Measurements from ENCODE around the gene VSX1.

The VSX1 gene

DNA sequence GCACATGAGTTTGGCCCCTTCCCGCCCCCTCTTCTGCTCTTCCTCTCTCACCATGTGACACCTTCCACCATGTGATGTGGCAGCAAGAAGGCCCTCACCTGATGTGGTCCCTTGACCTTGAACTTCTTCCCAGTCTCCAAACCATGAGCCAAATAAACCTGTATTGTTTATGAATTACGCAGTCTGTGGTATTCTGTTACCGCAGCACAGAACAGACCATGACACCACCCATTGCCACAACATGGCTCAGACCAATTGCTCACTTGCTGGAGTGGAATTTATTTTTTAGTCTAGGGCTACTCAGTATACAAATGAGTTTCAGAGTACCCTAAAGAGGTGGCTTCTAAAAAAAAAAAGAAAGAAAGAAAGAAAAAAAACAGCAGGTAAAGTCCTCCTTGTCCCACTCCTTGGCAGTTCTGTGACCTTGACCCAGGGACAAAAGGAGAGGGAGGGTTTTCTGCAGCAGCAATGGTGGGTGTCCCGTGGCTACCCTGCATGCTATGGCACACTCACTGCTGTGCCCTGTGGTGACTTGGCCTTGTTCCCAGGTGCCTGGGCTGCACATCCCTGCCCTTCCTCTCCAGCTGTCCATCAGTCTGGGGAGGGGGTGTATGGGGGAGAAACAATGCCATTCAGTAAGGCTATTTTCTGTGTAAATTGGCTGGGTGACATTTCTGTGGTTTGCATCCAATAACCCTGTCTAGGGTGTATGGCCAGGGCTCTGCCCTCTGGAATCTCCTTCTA, 5.4 kb upstream of the VSX1 start:
- no peak for DNase-seq (ENCODE audit: low read depth)

DNA sequence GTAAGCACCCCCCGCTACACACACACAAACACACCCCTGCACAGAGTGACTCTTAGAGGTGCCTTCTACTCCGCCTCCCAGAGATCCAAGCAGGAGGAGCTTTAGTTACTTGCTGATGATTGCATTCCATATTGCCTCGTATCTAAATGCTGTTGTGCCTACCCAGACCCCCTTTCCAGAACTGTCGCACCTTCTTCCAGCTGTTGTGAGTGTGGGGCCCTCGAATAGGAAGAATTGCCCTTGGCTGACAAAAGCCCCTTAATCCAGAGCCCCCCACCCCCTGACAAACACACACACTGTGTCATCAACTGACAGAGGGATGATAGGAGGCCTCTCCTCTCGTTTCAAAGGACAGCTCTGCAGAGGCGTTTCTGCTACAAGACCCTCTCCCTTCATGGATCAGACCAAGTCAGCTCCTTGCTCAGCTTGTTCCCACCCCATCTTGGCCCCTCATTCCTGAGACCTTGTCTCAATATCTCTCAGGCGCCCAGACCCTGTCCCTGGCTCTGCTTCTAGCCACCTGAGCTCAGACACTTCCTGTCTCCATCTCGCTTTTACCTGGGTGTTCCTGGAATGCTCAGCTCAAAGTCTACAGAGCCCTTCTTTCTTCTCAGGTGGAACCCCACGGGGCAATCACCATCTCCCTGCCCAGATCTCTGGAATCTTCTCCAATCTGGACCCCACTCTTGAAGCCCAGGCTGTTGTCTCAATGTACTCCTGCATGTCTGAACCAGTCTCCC, 4.0 kb upstream of the VSX1 start:
- DNase-seq (ENCODE audit: low read depth): no peak

DNA sequence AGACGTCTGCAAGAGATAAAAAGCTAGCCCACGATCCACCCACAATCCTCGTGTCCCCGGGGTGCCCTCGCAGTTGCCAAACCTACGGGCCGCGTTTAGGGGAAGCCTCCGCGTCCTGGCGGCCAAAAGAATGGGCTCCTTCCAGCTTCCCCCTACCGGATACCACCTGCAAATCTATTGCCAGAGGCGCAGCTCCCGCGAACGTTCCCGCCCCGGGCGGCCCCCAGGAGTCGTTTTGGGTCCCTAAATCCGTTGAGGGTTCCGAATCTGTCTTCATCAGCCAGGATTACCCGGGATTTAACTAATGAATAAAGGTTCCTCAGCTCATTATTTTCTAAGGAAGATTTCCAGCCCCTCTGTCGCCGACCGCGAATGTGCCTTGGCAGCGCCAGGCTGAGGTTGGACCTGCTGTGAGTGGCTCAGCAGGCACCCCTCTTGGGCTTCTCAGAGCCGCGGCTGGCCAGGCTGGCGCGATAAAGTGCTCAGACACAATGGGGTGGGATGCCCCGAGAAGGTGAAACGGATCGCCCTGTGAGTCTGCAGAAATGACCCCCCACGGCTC, 2.8 kb upstream of the VSX1 start:
- no peak for DNase-seq (ENCODE audit: low read depth)

DNA sequence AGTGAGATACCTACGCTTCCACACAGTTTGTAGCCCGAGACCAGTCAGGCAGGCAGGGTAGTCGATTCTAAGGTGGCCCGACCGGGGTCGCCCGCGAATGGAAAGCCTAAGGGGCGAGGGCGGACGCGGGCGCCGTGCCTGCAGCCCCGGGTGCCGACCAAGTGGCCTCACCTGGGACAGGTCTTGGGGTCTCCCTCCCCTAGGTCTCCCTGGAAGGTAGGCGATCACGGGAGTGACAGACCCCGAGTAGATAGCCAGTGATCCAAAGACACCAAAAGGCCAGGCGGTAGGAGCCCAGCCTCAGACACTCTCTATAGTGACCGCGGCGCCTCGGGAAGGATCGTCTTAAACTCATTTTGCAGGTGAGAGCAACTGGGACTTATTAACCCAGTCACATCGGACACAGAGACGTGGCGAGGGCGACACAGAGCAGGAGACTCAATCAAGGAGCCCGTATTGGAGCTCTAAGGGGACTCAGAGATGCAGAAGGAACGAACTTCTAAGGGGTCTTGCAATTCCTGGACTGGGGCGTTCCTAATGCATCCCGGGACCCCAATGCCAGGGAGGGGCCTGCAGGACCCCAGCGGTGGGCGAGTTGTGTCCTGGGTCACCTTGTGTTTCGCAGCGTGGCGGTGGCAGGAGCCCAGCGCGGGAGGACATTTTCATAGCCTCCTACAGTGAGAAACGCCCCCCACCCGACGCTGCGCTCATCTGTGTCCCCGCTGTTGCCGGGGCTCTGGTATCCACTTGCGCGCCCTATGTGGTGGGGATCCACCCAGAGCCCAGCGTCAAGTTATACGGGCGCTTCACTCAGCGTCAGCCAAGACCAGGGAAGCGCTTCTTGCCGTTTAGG, 2.1 kb upstream of the VSX1 start:
- DNase-seq (ENCODE audit: low read depth): no peak

DNA sequence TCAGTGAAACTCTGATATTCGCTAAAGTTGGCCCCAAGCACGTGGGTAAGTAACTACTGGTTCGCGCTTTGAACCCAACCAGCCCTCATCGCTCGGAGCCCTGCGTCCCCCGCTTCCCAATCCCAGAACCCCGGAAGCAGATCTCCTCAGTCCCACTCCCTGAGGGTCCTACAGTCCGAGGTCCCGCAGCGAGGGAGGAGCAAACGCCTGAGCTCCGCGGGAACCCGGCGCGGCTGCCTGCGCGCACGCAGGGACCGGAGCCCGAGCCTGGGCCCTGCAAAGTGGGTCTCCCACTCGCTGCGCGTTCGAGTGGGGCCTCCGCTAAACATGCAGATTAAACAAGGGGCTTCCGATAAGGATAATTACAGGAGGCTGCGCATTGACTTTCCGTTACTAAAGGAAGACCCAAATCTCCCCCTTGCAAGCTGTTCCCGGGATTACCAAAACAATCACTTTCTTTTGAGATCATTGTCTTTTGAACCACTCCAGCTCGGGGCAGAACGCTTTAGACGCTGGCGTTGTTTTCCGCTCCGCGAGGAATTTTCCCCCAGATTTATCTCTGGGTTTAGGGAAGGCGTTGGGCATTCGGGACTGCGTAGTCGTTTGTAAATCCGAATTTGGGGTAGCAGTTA, 1.3 kb upstream of the VSX1 start:
- no peak for DNase-seq (ENCODE audit: low read depth)

DNA sequence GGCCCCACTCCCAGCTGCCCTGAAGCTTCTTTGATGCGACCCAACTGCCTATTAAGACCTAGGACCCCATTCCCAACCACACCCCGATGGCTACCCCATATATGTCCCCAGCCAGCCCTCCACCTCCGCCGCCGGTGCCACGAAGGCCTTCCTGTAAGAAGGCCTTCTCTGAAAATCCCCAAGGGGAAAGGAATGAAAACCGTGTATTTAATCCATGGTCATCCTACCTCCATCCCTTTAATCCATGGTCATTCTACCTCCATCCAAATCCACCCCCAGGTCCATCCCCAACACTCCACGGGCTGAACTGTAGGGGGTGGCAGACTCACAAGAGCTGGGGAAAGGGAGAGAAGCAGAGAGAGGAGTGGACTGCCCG, 545 bp upstream of the VSX1 start:
- DNase-seq (ENCODE audit: low read depth): no peak

DNA sequence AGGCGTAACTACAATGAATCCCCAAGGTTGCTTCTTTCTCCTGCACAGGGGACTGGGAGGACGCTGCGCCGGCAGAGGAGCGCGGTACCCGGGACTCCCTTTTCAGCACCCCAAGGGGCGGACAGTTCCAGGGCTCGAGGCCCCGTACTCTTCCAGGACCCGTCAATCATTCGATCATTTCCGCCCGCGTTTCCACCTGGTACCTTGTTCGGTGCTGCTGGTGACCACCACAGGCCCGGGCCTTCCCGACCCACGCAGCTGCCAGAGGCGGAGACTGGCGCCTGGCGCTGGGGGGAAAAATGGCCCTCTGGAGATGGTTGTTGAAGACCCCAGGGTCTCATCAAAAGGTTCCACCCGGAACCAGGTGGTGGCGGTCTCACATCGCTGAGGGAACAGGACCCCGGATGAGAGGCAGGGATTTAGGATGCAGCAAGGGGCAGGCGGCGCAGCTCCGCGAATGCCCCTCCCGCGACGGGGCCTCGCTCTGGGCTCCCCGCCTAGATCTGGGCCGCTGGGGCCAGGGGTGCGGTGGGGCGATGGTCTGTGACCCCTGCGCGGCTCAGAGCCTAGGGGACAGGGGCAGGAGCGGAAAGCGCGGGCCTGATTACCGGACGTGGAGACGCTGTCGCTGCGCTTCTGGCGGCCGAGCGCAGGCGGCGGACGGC, 744 bp downstream of the VSX1 start:
- DNase-seq (ENCODE audit: low read depth): no peak

DNA sequence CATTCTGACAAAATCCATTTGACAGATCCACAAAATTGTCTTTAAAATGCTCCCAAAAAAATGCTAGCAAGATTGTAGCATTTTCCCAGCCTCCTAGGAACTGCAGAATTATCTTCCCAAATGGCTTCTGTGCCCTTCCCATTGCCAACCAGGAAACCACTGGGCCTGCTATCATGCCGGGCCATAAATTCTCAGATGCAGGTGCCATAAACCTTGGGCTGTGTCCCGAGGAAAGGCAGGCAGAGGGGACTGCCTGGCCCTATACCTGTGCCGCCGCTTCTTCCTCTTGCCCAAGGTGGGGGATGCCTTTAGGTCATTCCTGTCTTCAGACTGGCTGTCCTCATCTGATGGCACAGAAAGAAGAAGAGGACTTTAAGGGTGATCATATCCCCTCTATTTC, 2.8 kb downstream of the VSX1 start:
- DNase-seq (ENCODE audit: low read depth): no peak

DNA sequence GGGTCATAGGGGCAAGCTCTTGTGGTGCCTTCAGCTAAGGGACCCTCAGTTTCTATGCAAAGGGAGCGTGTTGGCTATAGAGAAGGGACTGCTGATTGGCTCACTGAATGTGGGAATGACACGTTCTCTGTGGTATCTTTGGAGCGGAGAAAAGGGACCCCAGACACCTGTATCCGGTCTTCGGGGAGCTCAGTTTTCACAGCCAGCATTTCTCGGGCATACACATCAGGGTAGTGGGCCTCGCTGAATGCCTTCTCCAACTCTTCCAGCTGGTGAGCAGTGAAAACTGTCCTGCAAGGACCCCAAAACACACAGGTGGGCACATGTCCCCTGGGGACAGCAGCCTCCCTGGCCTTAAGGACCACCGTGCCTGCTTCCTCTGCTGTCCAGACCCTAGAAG, 3.3 kb downstream of the VSX1 start:
- no peak for DNase-seq (ENCODE audit: low read depth)

DNA sequence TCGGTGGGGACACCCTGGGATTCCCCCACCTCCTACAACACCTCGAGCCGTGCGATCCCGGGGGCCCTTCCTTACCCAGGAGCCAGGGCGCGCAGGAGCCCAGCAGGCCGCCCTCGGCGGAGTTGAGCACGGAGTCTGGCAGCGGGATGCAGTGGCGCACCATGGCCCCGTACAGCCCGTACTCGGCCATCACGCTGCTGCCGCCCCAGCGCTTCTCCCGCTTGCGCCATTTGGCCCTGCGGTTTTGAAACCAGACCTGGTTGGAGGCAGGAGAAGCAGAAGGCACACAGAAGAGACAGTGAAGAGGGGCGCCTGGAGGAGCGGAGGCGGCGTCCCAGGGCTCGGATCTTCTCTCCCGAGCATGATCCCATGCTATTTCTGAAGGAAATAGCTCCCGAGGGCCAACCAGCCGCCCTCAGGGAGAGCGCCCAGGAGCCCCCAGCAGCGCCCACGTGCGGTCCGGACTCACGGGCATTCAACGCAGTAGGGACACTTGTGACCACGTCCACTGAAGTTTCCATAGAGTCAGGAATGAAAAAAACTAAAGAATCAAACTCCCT, 4.3 kb downstream of the VSX1 start:
- DNase-seq (ENCODE audit: low read depth): no peak

DNA sequence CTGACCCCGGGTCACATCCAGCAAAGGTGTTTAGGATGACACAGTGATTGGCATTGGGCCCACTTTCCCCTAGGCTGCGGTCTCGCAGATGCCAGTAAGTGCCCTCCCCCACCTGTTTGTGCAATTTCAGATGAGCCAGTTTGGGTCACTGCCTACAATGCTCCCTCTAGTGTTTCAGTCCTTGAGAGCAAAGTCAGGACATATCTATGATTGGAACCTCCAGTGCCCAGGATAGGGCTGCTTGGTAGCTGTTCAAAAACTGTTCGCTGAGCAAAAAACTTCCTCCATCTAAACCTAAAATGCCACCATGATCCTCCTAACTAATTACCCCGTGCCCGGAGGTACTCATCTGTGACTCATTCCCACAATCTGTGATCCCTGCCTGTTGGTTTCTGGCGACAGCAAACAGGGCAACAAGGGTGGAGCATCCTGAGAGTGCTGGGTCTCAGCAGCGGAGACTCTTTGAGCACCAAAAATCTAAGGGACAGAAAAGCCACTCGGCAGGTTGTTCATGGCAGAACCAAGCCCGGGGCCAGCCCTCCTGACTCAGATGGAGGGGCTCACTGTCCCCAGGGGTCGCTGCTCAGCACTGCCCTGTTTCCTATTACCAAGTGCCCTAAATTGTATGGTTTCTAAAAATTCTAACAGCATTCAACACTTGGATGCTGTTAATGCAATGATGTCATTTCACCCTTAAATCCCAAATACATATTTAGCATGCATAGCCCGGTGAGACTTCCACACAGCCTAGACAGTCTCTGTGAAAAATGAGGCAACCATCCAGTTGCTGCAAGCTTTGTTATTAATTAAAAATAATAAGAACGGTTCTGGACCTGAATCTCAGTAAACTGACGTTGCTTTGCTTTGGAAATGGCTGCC, 5.0 kb downstream of the VSX1 start:
- DNase-seq (ENCODE audit: low read depth): no peak

DNA sequence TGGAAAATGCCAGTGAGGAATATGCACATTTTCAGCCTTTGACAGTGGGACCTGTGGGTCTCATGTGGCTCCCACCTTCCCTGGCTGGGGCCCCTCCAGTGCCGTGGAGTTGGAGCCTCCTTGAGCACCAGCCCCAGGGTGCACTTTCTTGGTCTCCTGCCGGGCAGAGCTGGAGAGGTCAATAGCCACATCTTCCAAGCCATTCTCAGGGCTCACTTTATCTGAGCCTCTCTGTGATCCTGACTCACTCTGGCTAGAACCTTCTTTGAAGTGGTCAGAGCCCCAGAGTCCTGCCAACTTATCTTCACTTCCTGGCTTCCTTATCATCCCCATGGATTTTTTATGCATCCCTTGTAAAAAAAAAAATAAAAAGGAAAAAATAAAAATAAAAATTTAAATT, 5.7 kb downstream of the VSX1 start:
- DNase-seq (ENCODE audit: low read depth): no peak

DNA sequence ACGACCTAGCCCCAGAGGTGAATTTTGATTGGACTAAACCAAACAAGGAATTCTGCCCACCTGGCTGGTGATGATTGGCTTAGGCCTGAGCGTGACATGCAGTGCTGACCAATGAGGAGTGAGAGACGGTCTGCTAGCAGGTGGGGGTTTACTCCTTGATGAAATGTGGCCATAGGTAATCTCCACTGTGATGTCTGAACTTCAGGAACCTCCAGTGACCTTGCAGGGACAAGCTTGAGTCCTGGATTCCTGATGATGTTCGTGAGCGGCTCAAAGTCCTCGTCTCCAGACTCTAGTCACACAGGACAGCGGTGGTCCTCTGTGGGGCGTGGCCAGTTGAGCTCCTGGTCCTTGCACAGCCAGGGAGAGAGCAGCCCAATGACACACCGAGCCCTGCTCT, 8.4 kb downstream of the VSX1 start:
- no peak for DNase-seq (ENCODE audit: low read depth)

DNA sequence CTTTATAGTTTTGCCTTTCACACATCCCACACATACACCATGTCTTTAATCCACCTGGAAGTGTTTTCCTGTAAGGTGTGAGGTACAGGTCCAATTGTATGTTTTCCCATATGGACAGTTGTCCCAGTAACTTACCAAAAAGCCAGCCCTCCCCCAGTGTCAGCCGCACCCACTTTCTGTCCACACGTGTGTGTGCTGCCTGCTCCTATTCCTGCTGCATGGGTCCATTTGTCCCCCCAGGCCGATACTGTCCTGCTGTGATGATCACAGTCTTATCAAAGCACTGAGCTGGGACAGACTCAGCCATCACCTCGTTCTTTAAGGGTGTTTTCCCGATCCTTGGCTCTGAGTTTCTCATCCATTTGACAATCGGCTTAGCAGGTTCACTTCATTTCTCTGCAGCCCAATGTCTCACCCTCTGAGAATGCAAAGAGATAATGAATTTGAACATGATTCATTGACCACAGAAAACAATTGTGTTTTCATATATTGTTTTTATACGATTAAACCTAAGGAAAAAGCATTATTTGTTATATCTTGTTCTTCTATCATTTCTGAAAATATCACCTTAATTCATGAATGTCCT, 9.6 kb downstream of the VSX1 start:
- no peak for DNase-seq (ENCODE audit: low read depth)

DNA sequence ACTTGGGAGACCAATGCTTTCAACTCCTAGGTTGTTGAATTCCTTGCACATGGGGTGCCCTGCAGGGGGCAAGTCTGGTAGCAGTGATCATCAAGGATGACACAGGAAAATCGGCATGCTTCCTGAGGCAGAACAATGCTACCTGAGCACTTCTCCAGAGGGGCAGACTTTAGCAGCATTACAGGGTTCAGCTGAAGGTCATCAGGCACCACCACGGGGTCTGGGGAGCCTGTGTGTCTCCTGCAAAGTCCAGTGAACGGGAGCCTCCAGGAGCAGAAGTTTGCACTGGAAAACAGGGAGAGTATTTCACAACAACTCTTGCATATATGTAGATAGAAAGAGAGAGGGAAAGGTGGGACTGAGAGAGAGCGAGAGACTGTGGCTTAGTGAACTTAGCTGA, 10.2 kb downstream of the VSX1 start:
- no peak for DNase-seq (ENCODE audit: low read depth)

DNA sequence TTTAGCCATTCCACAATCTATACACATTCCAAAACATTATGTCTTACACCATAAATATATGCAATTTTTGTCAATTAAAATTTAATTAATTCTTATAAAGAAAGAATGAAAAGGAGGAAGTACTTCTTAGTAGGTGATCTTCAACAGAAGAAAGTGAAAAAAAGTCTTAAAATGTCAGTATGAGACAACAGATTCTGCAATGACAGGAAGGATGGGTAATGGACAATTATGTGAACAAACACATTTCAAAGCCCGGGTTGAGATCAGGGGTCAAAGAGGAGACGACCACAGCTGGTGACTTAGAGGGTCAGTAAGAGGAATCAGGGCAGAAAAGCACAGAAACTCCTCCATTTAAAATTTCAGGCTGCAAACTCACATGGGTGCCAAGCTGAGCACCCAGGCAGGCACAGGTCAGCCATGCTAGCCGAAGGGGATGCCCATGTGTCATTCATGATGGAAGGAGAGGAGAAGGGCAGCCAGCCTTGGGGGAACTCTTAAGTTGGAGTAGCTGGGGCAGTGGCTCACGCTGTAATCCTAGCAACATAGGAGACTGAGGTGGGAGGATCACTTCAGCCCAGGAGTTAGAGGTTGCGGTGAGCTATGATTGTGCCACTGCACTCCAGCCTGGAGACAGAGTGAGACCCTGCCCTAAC, 11.0 kb downstream of the VSX1 start:
- DNase-seq (ENCODE audit: low read depth): no peak

DNA sequence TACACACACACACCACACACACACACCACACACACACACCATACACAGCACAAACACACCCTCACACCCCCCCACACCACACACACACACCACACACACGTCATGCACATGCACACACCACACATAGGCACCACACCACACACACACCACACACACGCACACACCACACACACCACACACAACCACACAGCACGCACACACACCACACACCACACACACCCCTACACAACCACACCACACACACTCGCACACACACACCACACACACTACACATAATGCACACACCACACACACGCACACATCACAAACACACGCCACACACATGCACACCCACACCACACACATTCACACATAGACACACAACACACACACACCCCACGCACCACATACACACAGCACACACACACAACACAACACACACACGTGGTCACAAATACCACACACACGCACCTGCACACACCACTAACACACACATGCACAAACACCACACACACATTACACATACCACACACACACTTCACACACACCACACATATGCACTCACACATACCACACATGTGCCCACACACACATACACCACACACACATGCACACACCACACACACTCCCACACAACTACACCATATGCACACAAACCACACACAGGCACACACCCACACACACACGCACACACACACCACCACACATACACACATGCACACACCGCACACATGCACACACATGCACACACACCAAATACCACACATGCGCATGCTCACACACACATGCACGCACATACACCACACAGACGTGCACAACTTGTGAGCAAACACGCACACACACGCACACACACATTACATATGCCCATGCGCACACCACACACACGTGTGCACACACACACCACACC, 14.6 kb downstream of the VSX1 start:
- DNase-seq (ENCODE audit: low read depth): no peak

DNA sequence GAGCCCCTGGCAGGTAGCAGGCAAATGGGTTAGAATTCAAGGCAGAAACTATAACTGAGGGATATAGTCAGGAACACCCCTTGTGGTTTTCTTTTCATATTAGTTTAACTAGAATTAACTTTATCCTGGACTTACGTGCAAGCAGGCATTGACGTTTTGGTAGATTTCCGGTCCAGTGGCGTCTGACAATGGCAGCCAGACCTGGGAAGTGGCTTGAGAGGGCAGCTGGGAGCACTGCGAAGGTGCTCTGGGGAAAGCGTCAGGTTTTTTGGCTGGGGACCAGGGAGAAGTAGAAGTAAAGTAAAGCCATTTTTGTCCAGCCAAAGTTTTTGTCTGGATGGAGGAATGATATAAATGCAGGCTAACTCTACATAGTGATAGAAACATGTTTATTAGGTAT, 15.6 kb downstream of the VSX1 start:
- no peak for DNase-seq (ENCODE audit: low read depth)
